NT2/D1 (cell line): ENCODE data around the gene CAPN15.

Source experiments
- SUZ12 ChIP-seq: IDR thresholded peaks from 2 replicates; pipeline ENCODE4 v1.6.1; 2011; ENCODE audit not compliant: insufficient read length, insufficient read depth; ENCODE audit errors: extremely low read depth
- YY1 ChIP-seq: IDR thresholded peaks from 2 replicates; pipeline ENCODE4 v1.6.1; 2011; ENCODE audit not compliant: insufficient read length, insufficient read depth
- ZNF274 ChIP-seq: IDR thresholded peaks from 2 replicates; pipeline ENCODE4 v1.6.1; 2011; ENCODE audit warnings: mild to moderate bottlenecking, low read depth, low read length

DNA sequence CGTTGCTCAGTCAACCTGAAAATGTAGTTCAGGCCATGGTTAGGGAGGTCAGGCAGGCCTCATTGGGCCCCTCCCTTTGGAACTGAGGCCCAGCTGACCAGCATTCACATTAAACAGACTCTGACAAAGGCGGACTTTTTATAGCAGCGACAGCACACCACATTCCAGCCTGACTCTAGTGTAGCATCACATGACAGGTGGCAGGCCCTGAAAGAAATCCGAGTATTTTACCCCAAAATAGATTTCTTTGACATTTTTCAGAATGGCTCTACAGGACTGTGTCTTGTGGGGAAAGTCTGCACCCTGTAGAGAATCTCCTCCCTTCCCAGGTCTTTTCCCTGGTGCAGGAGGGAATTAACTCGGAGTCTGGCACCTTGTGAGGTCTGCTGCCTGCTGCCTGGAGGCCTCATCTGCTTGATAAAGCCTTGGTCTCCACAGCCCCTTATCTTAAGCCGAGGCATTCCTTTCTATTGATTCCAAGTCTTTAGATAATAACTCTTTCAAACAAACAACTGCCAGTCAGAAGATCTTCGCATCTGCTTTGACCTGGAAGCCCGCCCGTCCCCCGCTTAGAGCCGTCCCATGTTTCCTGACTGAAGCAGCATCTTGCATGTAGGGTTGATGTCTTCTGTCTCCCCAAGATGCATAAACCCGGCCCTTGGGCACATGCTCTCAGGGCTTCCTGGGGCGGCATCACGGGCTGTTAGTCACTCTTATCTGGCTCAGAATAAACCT is 44.0 kb upstream of the CAPN15 start:
- TF ChIP-seq ZNF274: no peak
- no peak for TF ChIP-seq YY1
- TF ChIP-seq SUZ12: no peak
